Tibial nerve (tissue), 4 donors: Measurements from ENCODE around the gene EMILIN1.

Experiments used
- CTCF ChIP-seq, 5 experiments: fragments of 200-600 bp in 3 of 5; fragments of 450-650 bp in 2 of 5; sonication (generic) in 3 of 5; IDR thresholded peaks; one replicate each; pipeline ENCODE4 v1.5.1; 2016 to 2019; ENCODE audit warnings: antibody characterized with exemption in 5 of 5, mild to moderate bottlenecking in 3 of 5, moderate library complexity in 2 of 5
- EP300 ChIP-seq, 2 donors: sonication (generic); formaldehyde crosslinking; IDR thresholded peaks; one replicate each; pipeline ENCODE4 v1.6.1; 2017; ENCODE audit warnings: antibody characterized with exemption in 2 of 2, mild to moderate bottlenecking in 1 of 2

GRCh38 chr2:27084297-27085061, 6.1 kb downstream of the EMILIN1 start:
- TF ChIP-seq EP300 (IDR thresholded peaks at IDR 0.05): no peak
- TF ChIP-seq CTCF (IDR thresholded peaks at IDR 0.05): no peak
